ENCODE measurements around the gene EDC4.
A peak's percentile ranks its signal among the peaks of the same experiment; 100 is the strongest.

Gene EDC4

GRCh38 chr16:67880584-67880983 is 7.7 kb downstream of the EDC4 start:
- no peak for FAIRE-seq

- no peak for FAIRE-seq
Observed at GRCh38 chr16:67881621-67882161, 8.8 kb downstream of the EDC4 start.

- FAIRE-seq = no peak
Observed at GRCh38 chr16:67882374-67883145, 9.7 kb downstream of the EDC4 start.

GRCh38 chr16:67883146-67883871 is 10.5 kb downstream of the EDC4 start:
- FAIRE-seq = no peak

- FAIRE-seq = no peak
Observed at GRCh38 chr16:67883872-67884261, 11.0 kb downstream of the EDC4 start.

GRCh38 chr16:67884684-67885083 is 11.8 kb downstream of the EDC4 start, which contains the start of gene NRN1L:
NRN1L (plus strand) TSS chr16:67884885; CDS start chr16:67884904, 19 bp downstream.
- FAIRE-seq = peak; percentile 60

GRCh38 chr16:67885545-67885944 is 12.7 kb downstream of the EDC4 start:
- FAIRE-seq = no peak

GRCh38 chr16:67885976-67886375 is 13.1 kb downstream of the EDC4 start:
- FAIRE-seq = no peak

- FAIRE-seq = no peak
Observed at GRCh38 chr16:67886387-67886786, 13.5 kb downstream of the EDC4 start.

GRCh38 chr16:67888331-67888730 is 15.5 kb downstream of the EDC4 start:
- no peak for FAIRE-seq

- FAIRE-seq = no peak
Observed at GRCh38 chr16:67892375-67892774, 19.5 kb downstream of the EDC4 start.

GRCh38 chr16:67892899-67893742 is 20.3 kb downstream of the EDC4 start, which contains the start of gene PSKH1:
PSKH1 (plus strand) TSS chr16:67893254; CDS start chr16:67908750, 15,496 bp downstream.
- FAIRE-seq = no peak

- no peak for FAIRE-seq
Observed at GRCh38 chr16:67893743-67894399, 21.0 kb downstream of the EDC4 start.

GRCh38 chr16:67897231-67897630 is 24.4 kb downstream of the EDC4 start:
- FAIRE-seq = no peak

- no peak for FAIRE-seq
Observed at GRCh38 chr16:67901734-67902133, 28.9 kb downstream of the EDC4 start.

GRCh38 chr16:67902831-67903230 is 30.0 kb downstream of the EDC4 start:
- no peak for FAIRE-seq

GRCh38 chr16:67907397-67908180 is 34.7 kb downstream of the EDC4 start:
- FAIRE-seq = no peak

- FAIRE-seq = no peak
Observed at GRCh38 chr16:67909056-67909742, 36.3 kb downstream of the EDC4 start.

- FAIRE-seq = no peak
Observed at GRCh38 chr16:67910158-67910557, 37.3 kb downstream of the EDC4 start.

- no peak for FAIRE-seq
Observed at GRCh38 chr16:67914758-67915495, 42.1 kb downstream of the EDC4 start.
